GF-D8 (cell line): ENCODE results near the gene EIF2AK3.
"Not testable (repeated sequence)": the region's sequence is repeated elsewhere in the genome, so short reads cannot be mapped to it uniquely, and the experiment has no call there.

Experiments used
- DNase-seq: peaks from one replicate; lab custom pipeline; 2025; lab: John Stamatoyannopoulos, UW

EIF2AK3 gene

DNA sequence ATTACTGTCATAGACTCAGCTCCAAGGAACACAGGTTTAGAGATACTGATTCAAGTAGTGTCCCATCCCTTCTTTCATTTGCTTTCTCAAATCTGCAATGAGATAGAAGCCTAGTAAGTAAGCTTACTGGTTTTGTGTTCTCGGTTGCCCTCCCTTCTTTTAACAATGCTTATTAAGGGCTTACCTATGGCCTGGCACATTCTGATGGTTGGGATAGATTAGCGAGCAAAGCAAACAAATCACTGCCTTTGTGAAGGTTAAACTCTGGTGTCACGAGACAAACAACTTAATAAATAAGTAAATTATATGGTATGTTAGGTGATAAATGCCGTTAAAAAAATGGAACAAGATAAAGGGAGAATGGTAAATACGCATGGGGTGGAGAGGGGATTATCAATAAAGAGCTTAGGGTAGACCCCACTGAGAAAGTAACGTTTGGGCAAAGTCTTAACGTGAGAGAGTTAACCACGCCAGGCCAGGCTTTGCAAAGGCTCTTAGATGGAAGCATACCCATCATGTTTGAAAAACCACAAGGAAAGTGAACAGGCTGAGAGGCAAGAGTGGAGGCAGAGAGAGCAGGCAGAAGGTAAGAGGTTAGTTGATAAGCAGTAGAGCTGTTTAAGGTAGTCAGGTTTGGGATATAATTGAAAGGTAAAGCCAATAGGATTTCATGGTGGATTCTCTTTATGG is 31.0 kb downstream of the EIF2AK3 start:
- DNase-seq, result no peak

DNA sequence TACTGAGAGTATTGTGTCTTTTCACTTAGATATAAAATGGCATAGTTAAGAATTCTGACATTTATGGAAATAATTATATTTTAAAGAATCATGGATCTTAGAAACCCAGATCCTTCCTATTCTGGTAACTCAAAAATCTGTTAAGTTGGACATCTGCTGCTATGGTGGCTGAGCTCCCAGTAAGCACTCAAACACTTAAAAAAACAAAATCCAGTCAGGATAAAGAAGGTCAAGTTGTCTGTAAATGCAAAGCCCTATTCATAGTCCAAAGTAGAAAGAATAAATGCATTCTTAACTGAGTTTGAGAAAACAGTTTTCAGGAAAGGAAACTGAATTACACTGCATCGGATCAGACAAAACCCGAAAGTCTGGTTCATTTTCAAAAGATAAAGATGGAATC is 35.6 kb downstream of the EIF2AK3 start:
- DNase-seq, result no peak

DNA sequence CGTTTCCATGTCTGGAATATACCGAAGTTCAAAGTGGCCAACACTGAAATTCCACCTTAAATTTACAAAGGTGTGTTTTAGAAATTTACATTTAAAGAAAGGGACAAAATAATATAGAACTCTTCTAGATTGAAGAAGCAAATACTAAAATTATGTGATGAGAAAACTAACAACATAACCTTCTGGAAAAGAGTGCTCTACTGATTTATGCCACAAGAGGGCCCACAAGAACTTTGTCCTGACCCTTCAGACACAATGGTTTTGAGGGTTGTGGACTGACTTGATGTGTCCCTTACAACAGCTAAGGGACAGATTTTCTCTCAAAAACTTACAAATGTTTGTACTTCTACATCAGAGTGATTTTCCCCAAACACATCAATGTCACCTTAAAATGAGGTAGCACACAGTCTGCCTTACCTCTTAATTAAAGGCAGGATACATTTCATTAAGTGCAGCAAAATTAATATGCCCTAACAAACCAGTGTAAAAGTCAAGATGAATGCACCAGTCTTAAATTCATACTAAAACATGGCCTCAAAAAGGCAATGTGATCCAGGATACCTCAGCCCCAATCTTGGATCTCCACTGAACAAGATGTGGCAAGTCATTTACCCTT is 36.2 kb downstream of the EIF2AK3 start:
- no peak for DNase-seq

DNA sequence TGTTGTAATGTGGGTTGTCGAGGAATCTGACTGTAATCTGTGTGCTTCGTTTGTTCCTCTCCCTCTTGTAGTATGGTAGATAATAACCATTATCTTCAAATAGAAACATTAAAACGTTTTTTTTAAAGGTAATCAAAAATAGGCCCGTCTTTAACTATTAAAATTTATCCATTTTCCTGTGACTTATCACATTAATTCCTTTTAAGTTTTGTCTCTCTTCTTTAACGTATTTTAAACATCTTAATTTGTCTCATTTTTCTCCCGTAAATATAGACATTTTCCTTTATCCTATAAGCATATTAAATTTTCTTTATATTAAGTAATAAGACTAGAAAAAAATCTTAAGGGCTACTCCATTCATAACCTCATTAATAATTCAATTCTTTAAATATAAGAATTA is 41.3 kb downstream of the EIF2AK3 start:
- DNase-seq, result no peak

GRCh38 chr2:88582030-88582429 is 45.2 kb downstream of the EIF2AK3 start:
- DNase-seq, result no peak

GRCh38 chr2:88580088-88580487 is 47.2 kb downstream of the EIF2AK3 start:
- DNase-seq, result no peak

- DNase-seq, result no peak
Measured at GRCh38 chr2:88575630-88576029, 51.6 kb downstream of the EIF2AK3 start.

DNA sequence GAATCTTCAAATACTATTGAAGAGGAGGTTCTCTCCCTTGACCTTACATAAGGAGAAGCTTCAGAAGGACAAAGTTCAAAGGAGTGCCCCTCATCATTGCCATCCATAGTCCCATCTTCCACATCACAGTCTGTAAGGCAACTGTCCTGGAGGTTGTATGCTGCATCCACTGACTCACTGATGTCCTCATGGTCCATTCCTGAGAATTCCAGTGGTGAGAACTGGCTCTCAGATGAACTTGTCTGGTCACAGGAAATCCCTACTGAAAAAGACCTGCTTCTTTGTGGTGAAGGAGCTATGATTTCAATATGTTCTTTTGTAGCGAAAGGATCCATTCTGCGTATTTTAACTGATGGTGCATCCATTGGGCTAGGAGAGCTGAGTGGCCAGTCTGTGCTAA is 52.2 kb downstream of the EIF2AK3 start:
- DNase-seq, result no peak

DNA sequence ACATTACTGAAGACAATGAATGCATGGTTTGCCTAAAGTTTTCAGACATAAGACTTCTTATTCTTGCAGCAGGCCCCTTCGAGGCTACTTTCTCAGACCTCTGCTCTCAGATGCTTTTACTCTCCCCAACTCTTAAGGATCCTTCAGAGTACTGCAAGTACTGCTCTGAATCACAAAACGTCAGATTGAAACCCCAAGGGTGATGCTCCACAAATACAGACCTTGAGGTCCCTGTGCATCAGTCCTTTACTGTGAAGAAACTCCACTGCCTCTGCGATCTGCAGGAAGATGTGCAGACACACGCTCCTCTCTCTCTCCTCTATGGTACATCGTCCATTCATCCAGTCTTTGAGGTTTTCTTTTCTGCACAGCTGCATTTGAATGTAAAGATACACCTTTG is 52.8 kb downstream of the EIF2AK3 start:
- DNase-seq, result no peak

DNA sequence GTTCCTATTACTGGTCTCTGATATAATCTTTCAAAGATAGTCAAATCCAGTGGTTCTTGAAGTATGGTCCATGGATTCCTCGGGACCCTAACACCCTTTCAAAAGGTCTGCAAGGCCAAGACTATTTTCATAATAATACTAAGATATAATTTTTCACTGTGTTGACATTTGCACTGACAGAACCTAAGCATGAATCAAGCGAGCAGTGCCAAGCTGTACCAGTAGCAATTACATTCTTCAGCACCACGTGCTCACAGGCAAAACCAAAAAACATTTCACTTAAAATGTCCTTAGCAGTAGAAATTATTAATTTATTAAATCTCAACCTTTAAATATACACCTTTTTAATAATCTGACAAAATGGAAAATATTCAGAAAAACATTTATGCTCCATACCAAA is 59.1 kb downstream of the EIF2AK3 start:
- no peak for DNase-seq

GRCh38 chr2:88564402-88564801 is 62.9 kb downstream of the EIF2AK3 start:
- DNase-seq, result no peak

GRCh38 chr2:88563129-88563528 is 64.1 kb downstream of the EIF2AK3 start:
- DNase-seq, result peak; percentile 11

GRCh38 chr2:88561646-88562388 is 65.4 kb downstream of the EIF2AK3 start:
- DNase-seq, result no peak

- DNase-seq, result no peak
Measured at GRCh38 chr2:88560619-88561307, 66.5 kb downstream of the EIF2AK3 start.

GRCh38 chr2:88557290-88557689 is 70.0 kb downstream of the EIF2AK3 start:
- DNase-seq, result no peak

GRCh38 chr2:88556026-88556425 is 71.2 kb downstream of the EIF2AK3 start:
- no peak for DNase-seq

DNA sequence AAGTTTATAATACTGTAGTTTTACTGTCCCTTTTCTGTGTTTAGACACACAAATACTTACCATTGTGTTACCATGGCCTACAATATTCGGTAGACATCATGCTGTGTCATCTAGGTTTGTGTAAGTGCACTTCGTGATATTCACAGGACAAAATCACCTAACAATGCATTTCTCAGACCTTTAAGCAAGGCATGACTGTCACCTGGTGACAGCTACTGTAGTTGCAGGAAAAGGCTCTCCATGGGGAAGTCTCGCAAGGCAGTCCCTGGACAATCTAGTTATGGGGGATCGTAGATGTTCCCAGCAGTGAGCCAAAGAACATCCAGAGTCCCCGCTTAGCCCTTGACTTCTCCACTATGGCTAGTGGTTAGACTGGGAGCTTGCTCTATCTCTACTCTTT is 73.1 kb downstream of the EIF2AK3 start:
- DNase-seq, result no peak

- no peak for DNase-seq
Measured at GRCh38 chr2:88549616-88550292, 77.5 kb downstream of the EIF2AK3 start.

GRCh38 chr2:88546291-88546690 is 81.0 kb downstream of the EIF2AK3 start:
- DNase-seq, result not testable (repeated sequence)

DNA sequence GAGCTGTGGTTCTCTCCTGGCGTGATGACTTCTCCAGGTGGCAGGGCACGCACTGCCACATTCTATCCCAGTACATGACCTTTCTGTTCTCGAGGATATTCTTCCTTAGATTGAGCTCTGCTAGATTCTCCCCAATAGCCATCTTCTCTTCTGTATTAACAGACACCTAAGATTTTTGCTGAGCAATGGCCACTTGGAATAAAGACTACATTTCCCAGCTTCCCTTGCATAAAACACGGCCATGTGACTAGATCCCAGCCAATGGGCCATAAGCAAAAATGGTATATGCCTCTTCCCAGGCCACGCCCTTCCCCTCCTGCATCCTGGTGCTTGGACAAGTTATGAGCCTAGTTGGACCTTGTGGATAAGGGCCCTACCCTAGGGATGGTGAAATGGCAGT is 82.1 kb downstream of the EIF2AK3 start:
- DNase-seq, result no peak

DNA sequence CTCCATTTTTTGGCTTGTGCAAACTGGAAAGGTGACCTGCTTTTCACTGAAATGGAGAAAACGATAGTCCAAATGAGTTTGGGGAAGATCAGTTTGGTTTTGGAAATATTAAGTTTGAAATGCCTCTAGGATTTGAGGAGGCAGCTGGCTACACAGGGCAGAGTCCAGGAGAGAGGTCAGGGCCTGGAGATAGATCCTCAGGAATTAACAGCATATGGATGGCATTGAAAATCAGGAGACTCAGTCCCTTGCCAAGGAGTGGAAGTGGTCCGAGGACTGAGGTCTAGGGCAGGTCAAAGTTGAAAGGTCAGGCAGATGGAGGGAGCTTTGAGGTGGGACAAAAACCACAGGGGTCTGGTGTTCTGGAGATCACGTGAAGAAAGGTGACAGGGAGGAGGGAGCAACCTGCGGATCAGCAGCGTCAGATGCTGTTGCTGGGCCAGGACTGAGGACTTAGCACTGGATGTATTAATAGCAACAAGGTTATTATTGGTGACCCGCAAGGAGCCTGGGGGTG is 83.7 kb downstream of the EIF2AK3 start:
- no peak for DNase-seq

DNA sequence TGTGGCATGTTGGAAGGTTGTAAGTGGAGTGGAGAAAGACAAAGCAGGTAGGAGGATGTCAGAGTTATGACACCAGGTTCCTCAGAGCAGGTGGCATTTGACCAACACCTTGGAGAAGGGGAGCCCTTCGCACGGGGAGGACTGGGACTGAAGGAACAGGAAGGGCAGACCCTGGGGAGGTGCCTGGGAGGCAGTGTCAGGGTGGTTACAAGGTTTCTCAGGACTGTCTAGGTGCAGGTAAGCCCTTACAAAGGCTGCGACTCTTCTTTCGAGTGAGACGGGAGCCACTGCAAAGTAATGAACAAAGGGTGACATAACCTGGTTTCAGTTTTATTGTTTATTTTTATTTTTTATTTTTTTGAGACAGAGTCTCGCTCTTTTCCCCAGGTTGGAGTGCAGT is 84.6 kb downstream of the EIF2AK3 start:
- DNase-seq, result no peak
